GM21423 (cell line): Measurements from ENCODE around the gene ANAPC5.
"Not testable (repeated sequence)": the region's sequence is repeated elsewhere in the genome, so short reads cannot be mapped to it uniquely, and the experiment has no call there.

ENCODE experiments used
- ATAC-seq: cut with Tn5 transposase; IDR thresholded peaks from one replicate; pipeline ENCODE4 v1.9.1; 2021; ENCODE audit warnings: mild to moderate bottlenecking, moderate library complexity; ENCODE audit not compliant: unreplicated experiment

Gene ANAPC5

GRCh38 chr12:121288158-121288845, 63.9 kb downstream of the ANAPC5 start:
- no peak for ATAC-seq

GRCh38 chr12:121287267-121287954, 64.8 kb downstream of the ANAPC5 start:
- ATAC-seq: no peak

- no peak for ATAC-seq
Measured at GRCh38 chr12:121285856-121286255, 66.4 kb downstream of the ANAPC5 start.

- ATAC-seq: no peak
Measured at GRCh38 chr12:121284551-121285390, 67.4 kb downstream of the ANAPC5 start.

GRCh38 chr12:121283841-121284240, 68.4 kb downstream of the ANAPC5 start:
- no peak for ATAC-seq

GRCh38 chr12:121283388-121283787, 68.8 kb downstream of the ANAPC5 start:
- no peak for ATAC-seq

- ATAC-seq: not testable (repeated sequence)
Measured at GRCh38 chr12:121282910-121283309, 69.3 kb downstream of the ANAPC5 start.

- no peak for ATAC-seq
Measured at GRCh38 chr12:121282072-121282742, 70.0 kb downstream of the ANAPC5 start.

- ATAC-seq: not testable (repeated sequence)
Measured at GRCh38 chr12:121281116-121281515, 71.1 kb downstream of the ANAPC5 start.

GRCh38 chr12:121280531-121280930, 71.7 kb downstream of the ANAPC5 start:
- not testable (repeated sequence) for ATAC-seq

- ATAC-seq: no peak
Measured at GRCh38 chr12:121279507-121279915, 72.7 kb downstream of the ANAPC5 start.

GRCh38 chr12:121279071-121279375, 73.2 kb downstream of the ANAPC5 start:
- no peak for ATAC-seq

- ATAC-seq: no peak
Measured at GRCh38 chr12:121278169-121279070, 73.8 kb downstream of the ANAPC5 start.

GRCh38 chr12:121277374-121277759, 74.8 kb downstream of the ANAPC5 start:
- no peak for ATAC-seq

GRCh38 chr12:121274036-121274763, 78.0 kb downstream of the ANAPC5 start:
- ATAC-seq: no peak

GRCh38 chr12:121273364-121273896, 78.8 kb downstream of the ANAPC5 start:
- no peak for ATAC-seq

- no peak for ATAC-seq
Measured at GRCh38 chr12:121267822-121268221, 84.4 kb downstream of the ANAPC5 start.

GRCh38 chr12:121264951-121265515, 87.2 kb downstream of the ANAPC5 start:
- ATAC-seq: no peak

- no peak for ATAC-seq
Measured at GRCh38 chr12:121264135-121264534, 88.1 kb downstream of the ANAPC5 start.
